ENCODE data around the gene CDKN2D.

GRCh38 chr19:10601999-10602329 is 33.2 kb upstream of the CDKN2D start:
- TF ChIP-seq REST (IDR thresholded peaks at IDR 0.05; ENCODE audit: borderline replicate concordance) (no peak), CTCF (IDR thresholded peaks at IDR 0.05; ENCODE audit: poor library complexity, severe bottlenecking) (no peak), POLR2AphosphoS5 (IDR thresholded peaks at IDR 0.05) (no peak), EP300 (conservative IDR thresholded peaks at IDR 0.05; ENCODE audit: poor library complexity, severe bottlenecking) (no peak), RAD21 (conservative IDR thresholded peaks at IDR 0.05) (no peak), SMC3 (conservative IDR thresholded peaks at IDR 0.05; ENCODE audit: poor library complexity) (no peak), MXI1 (conservative IDR thresholded peaks at IDR 0.05; ENCODE audit: poor library complexity, severe bottlenecking) (no peak), EZH2 (IDR thresholded peaks at IDR 0.05; ENCODE audit: borderline replicate concordance, insufficient read depth, low read length, poor library complexity, severe bottlenecking) (no peak), TAF1 (IDR thresholded peaks at IDR 0.05; ENCODE audit: low read depth) (no peak)
